ENCODE results near the gene RNF212.

DNA sequence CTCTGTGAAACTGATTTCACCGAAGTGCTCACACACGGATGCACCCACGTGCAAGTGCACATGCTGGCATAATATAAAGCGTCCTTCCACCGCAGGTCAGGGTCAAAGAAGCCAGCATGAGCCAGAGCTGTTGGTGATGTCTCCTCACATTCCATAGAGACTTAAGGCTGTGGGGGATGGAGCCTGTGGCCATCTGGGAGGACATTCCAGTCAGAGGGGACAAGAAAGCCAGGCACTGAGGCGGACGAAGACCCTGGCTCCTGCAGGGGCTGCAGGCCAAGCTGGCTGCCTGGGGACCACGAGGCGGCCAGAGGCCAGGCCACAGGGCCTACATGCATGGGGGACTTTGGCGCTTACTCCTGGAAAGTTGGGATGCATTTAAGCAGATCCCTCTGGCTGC, 7.7 kb downstream of the RNF212 start:
- TF ChIP-seq, protein P1, sequence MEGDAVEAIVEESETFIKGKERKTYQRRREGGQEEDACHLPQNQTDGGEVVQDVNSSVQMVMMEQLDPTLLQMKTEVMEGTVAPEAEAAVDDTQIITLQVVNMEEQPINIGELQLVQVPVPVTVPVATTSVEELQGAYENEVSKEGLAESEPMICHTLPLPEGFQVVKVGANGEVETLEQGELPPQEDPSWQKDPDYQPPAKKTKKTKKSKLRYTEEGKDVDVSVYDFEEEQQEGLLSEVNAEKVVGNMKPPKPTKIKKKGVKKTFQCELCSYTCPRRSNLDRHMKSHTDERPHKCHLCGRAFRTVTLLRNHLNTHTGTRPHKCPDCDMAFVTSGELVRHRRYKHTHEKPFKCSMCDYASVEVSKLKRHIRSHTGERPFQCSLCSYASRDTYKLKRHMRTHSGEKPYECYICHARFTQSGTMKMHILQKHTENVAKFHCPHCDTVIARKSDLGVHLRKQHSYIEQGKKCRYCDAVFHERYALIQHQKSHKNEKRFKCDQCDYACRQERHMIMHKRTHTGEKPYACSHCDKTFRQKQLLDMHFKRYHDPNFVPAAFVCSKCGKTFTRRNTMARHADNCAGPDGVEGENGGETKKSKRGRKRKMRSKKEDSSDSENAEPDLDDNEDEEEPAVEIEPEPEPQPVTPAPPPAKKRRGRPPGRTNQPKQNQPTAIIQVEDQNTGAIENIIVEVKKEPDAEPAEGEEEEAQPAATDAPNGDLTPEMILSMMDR (IDR thresholded peaks at IDR 0.05 in 4 of 5, conservative IDR thresholded peaks at IDR 0.05 in 1 of 5): no peak
- no peak for TF ChIP-seq POLR2A (IDR thresholded peaks at IDR 0.05)
